Peyer's patch (tissue), 4 donors: ENCODE results near the gene YY1. TPM values are rescaled to one million over a fixed set of nuclear protein-coding genes. Genes with fewer than 3 reads are reported as not detected.

Experiments
- DNase-seq, 3 donors: peaks; one replicate each; pipeline ENCODE4 v3.0.0-alpha.2; 2017 to 2019
- H3K27ac ChIP-seq, 4 donors: fragments of 200-600 bp; sonication (generic); one replicate each; pipeline ENCODE4 v1.5.1; 2016 to 2019
- H3K27me3 ChIP-seq, 2 donors: fragments of 200-600 bp; sonication (generic); one replicate each; pipeline ENCODE4 v1.5.1; 2019
- H3K36me3 ChIP-seq, 3 donors: fragments of 200-600 bp; sonication (generic); one replicate each; pipeline ENCODE4 v1.5.1; 2016 to 2019
- H3K4me1 ChIP-seq, 4 donors: fragments of 200-600 bp; sonication (generic); one replicate each; pipeline ENCODE4 v1.5.1; 2016 to 2019
- H3K4me3 ChIP-seq, 4 donors: fragments of 200-600 bp; sonication (generic); 1 replicate in 3 of 4; 2 replicates in 1 of 4; pipeline ENCODE4 v1.5.1; 2016 to 2019; ENCODE audit warnings: mild to moderate bottlenecking in 1 of 4
- H3K9me3 ChIP-seq, 4 donors: fragments of 200-600 bp; sonication (generic); one replicate each; pipeline ENCODE4 v1.5.1; 2016 to 2019; ENCODE audit warnings: mild to moderate bottlenecking in 1 of 4
- POLR2A ChIP-seq, 2 donors: fragments of 450-650 bp; IDR thresholded peaks; one replicate each; pipeline ENCODE4 v1.5.1; 2017; ENCODE audit warnings: antibody characterized with exemption in 2 of 2, mild to moderate bottlenecking in 2 of 2, moderate library complexity in 2 of 2
- total RNA-seq, 4 donors: library from RNA; depleted of rRNA; stranded (reverse); fragments of >200 nt; gene quantifications; one replicate each; pipeline ENCODE4 v1.1.0, GENCODE V29; 2016
- TF ChIP-seq, protein P1 (sequence below), 6 experiments: fragments of 450-650 bp in 4 of 6; fragments of 200-600 bp in 2 of 6; sonication (generic) in 1 of 6; IDR thresholded peaks; one replicate each; pipeline ENCODE4 v1.5.1; 2017 to 2019; ENCODE audit warnings: antibody characterized with exemption in 6 of 6, mild to moderate bottlenecking in 3 of 6, moderate library complexity in 1 of 6

Gene YY1
- total RNA-seq, 4 donors from 2014 or later: 42.0 to 63.5 (median 50.9) TPM

DNA sequence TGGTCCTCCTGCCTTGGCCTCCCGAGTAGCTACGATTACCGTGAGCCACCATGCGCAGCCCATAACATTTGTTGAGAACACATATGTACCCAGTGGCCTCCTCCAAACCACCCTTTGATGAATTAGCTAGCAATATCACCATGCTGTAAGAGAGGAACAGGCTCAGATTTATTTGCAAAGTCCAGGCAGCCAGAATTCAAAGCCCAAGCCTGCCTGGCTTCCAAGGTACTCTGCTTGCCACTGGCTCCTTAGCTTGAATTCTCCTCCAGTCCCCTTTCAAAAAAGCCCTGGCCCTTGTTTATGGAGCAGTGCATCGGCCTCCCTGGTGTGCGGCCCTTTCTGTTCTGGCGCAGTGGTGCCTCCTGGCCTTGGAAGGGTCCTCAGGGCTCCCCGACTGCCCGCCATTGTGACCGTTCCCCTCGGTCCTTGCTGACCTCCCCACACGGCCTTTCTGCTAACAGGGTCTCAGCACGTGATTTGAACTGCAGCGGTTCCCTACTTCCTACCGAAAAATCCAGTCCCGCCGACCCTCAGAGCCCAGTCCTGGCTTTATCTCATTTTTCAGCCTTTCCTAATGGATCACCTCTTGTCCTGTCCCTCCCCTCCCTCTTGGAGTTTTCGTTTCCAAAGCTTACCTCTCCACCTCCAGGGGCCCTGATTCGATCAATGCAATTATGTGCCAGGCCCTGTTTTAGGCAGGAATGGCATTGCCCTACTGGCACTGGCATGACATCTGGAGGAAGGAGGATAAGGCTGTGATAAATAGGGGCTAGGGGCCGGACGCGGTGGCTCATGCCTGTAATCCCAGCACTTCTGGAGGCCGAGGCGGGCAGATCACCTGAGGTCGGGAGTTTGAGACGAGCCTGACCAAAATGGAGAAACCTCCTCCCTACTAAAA, 45.3 kb downstream of the YY1 start:
- DNase-seq: peak in 2 of 3 donors; percentile 14 to 45

DNA sequence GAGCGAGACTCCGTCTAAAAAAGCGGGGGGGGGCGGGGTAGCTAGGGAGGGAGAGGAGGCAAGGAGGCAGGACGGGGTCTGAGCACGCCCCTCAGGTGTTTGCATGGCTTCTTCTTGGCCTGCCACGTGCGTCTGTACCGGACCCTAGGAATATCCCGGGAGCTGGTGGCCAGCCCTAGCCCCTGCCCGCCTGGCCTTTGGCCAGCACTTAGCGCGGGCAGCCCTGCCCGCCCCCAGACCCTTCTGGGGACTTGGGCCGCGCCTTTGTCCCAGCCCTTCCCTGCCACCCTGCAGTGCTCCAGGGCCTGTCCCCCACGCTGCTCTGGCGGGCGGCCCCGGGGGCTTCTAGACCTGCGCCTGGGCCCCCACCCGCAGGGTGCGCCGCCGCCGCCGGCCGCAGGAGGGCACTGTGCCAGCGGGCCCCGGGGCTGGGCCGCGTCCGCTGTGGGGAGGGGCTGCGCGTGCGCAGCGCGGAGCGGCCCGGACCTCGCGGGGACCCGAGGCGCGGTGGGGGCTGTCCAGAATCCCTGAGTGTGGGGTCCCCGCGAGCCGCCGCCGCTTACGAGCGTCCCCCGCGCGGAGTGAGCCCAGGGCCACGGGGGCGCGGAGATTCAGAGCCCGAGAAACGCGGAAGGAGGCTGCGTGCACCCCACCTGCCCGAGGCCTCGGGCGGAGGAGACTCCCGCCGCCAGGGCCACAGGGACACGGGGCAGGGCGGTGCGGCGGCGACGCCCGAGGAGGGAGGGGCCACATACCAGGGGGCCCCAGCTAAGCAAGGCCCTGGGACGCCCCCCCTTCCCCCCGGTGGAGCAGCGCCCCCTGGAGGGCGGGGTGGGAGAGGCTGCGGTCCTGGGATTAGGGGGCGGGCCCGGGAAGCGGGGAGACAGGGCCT, 46.3 kb downstream of the YY1 start:
- peaks cover 0 to 14% (median 2%) of the 10 kb centered on the region in 4 donors for H3K4me1 ChIP-seq
- peak overlapping the region; percentile 86 to 94 (median 91) for H3K27ac ChIP-seq
- H3K9me3 ChIP-seq: no peaks in the 10 kb centered on the region
- peak; percentile 63 to 83 (median 80) for DNase-seq
- H3K36me3 ChIP-seq: peaks cover 0 to 6% (median 0%) of the 10 kb centered on the region in 3 donors
- no peaks in the 10 kb centered on the region for H3K27me3 ChIP-seq
- peak; percentile 57 to 71 for TF ChIP-seq POLR2A (IDR thresholded peaks at IDR 0.05)
- TF ChIP-seq, protein P1, sequence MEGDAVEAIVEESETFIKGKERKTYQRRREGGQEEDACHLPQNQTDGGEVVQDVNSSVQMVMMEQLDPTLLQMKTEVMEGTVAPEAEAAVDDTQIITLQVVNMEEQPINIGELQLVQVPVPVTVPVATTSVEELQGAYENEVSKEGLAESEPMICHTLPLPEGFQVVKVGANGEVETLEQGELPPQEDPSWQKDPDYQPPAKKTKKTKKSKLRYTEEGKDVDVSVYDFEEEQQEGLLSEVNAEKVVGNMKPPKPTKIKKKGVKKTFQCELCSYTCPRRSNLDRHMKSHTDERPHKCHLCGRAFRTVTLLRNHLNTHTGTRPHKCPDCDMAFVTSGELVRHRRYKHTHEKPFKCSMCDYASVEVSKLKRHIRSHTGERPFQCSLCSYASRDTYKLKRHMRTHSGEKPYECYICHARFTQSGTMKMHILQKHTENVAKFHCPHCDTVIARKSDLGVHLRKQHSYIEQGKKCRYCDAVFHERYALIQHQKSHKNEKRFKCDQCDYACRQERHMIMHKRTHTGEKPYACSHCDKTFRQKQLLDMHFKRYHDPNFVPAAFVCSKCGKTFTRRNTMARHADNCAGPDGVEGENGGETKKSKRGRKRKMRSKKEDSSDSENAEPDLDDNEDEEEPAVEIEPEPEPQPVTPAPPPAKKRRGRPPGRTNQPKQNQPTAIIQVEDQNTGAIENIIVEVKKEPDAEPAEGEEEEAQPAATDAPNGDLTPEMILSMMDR (IDR thresholded peaks at IDR 0.05): peak; percentile 78 to 92 (median 90)
- H3K4me3 ChIP-seq: peak overlapping the region; percentile 79 to 96 (median 87)

More for the DNA sequence above, 45.3 kb downstream of the YY1 start:
- Histone ChIP-seq H3K27me3 (no peaks in the 10 kb centered on the region), H3K4me1 (peaks cover 0 to 15% (median 2%) of the 10 kb centered on the region in 4 donors), H3K27ac (peak overlapping the region in 3 of 4 donors; percentile 86 to 94 (median 89)), H3K4me3 (peak overlapping the region in 3 of 4 donors; percentile 79 to 96 (median 86)), H3K36me3 (peaks cover 0 to 6% (median 0%) of the 10 kb centered on the region in 3 donors), H3K9me3 (no peaks in the 10 kb centered on the region)
- TF ChIP-seq, protein P1 (IDR thresholded peaks at IDR 0.05): no peak
- no peak for TF ChIP-seq POLR2A (IDR thresholded peaks at IDR 0.05)

- H3K4me3 ChIP-seq: peak overlapping the region; percentile 79 to 96 (median 87)
- peak overlapping the region; percentile 86 to 94 (median 91) for H3K27ac ChIP-seq
Measured at GRCh38 chr14:100285913-100286400, 47.0 kb downstream of the YY1 start.

GRCh38 chr14:100286484-100287191, 47.7 kb downstream of the YY1 start:
- Histone ChIP-seq H3K36me3 (peaks cover 0 to 4% (median 0%) of the 10 kb centered on the region in 3 donors), H3K27me3 (no peaks in the 10 kb centered on the region), H3K27ac (no peak overlapping the region), H3K4me3 (no peak overlapping the region), H3K4me1 (peaks cover 0 to 14% (median 2%) of the 10 kb centered on the region in 4 donors), H3K9me3 (no peaks in the 10 kb centered on the region)
- DNase-seq: peak in 2 of 3 donors; percentile 41 to 46
- TF ChIP-seq, protein P1 (IDR thresholded peaks at IDR 0.05): no peak
- TF ChIP-seq POLR2A (IDR thresholded peaks at IDR 0.05): no peak

More at GRCh38 chr14:100285913-100286400, 47.0 kb downstream of the YY1 start:
- no peak for DNase-seq
- H3K9me3 ChIP-seq: no peaks in the 10 kb centered on the region
- no peak for TF ChIP-seq POLR2A (IDR thresholded peaks at IDR 0.05)
- TF ChIP-seq, protein P1 (IDR thresholded peaks at IDR 0.05): no peak
- no peaks in the 10 kb centered on the region for H3K27me3 ChIP-seq
- peaks cover 0 to 14% (median 2%) of the 10 kb centered on the region in 4 donors for H3K4me1 ChIP-seq
- H3K36me3 ChIP-seq: peaks cover 0 to 6% (median 0%) of the 10 kb centered on the region in 3 donors
